Effector memory CD8-positive, alpha-beta T cell (primary cell): ENCODE data around the gene SFMBT2.

ENCODE experiments used
- ATAC-seq: fragments of 150-1000 bp; cut with Tn5 transposase; replicated peaks from 2 replicates; pipeline ENCODE4 v1.10.0; 2021; ENCODE audit warnings: mild to moderate bottlenecking, moderate library complexity
- DNase-seq, 3 experiments: peaks; one replicate each; pipeline ENCODE4 v3.0.0; 2021
- H3K27ac Mint-ChIP-seq, 2 donors: one replicate each; pipeline ENCODE4 v1.8.0; 2022; ENCODE audit warnings: mild to moderate bottlenecking in 2 of 2, mixed read lengths in 2 of 2, moderate library complexity in 2 of 2
- H3K27me3 Mint-ChIP-seq, 2 donors: one replicate each; pipeline ENCODE4 v1.8.0; 2022; ENCODE audit warnings: mixed read lengths in 2 of 2
- H3K36me3 Mint-ChIP-seq: one replicate; pipeline ENCODE4 v1.8.0; 2022; ENCODE audit warnings: mild to moderate bottlenecking, moderate library complexity, mixed read lengths; ENCODE audit not compliant: insufficient read depth
- H3K4me1 Mint-ChIP-seq, 2 donors: one replicate each; pipeline ENCODE4 v1.8.0; 2022; ENCODE audit warnings: low read depth in 2 of 2, mixed read lengths in 2 of 2
- H3K4me3 Mint-ChIP-seq, 2 donors: one replicate each; pipeline ENCODE4 v1.8.0; 2022; ENCODE audit warnings: mild to moderate bottlenecking in 2 of 2, mixed read lengths in 2 of 2, moderate library complexity in 2 of 2
- H3K9me3 Mint-ChIP-seq, 2 donors: one replicate each; pipeline ENCODE4 v1.8.0; 2022; ENCODE audit warnings: mixed read lengths in 2 of 2

Gene SFMBT2

DNA sequence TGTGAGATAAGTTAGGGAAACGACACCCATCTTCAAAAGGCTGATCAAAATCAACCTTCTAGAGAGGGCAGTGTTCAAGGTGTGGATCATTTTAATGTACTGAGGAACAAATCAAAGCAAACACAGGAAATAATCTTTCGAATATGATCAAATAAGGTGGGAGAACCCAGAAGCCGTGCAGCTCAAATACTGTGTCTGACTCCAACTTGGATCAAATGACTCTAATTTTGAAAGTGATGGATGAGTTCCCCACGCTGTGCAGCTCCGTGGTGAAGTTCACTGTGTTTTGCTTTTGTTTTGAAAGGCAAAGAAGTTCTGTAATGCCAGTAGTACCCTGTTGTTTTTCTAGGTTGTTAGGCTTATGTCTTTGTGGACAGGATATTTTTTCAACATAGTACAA is 250.9 kb downstream of the SFMBT2 start:
- H3K27me3 Mint-ChIP-seq: no peaks in the 10 kb centered on the region
- no peak for DNase-seq
- no peak for ATAC-seq
- peak overlapping the region; percentile 58 to 77 for H3K27ac Mint-ChIP-seq
- H3K9me3 Mint-ChIP-seq: no peaks in the 10 kb centered on the region
- H3K36me3 Mint-ChIP-seq: peaks cover 48% of the 10 kb centered on the region
- peaks cover 14 to 15% of the 10 kb centered on the region in 2 donors for H3K4me1 Mint-ChIP-seq
- H3K4me3 Mint-ChIP-seq: no peak overlapping the region

DNA sequence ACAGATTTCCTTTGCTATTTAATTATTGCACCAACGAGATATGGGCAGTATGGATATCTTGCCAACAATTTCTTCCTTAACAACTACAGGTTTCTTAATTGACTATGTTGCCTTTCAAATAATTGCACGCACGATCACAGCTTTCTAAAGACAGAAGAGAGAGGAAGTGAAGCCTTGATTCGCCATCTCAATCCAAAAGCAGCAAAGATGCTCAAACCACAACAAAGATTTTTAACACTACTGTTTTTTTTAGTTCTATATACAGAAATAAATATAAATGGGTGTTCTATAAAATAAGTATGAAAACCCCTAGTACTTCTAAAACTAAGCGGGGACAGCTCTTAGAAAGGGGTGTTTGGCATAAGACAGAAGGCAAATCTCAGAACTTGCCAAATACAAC is 251.3 kb downstream of the SFMBT2 start:
- ATAC-seq (peak; percentile 22), DNase-seq (no peak)
- Mint-ChIP-seq H3K27ac (peak overlapping the region; percentile 26 to 58), H3K27me3 (no peaks in the 10 kb centered on the region), H3K4me1 (peaks cover 14 to 15% of the 10 kb centered on the region in 2 donors), H3K36me3 (peaks cover 44% of the 10 kb centered on the region), H3K4me3 (no peak overlapping the region), H3K9me3 (no peaks in the 10 kb centered on the region)

DNA sequence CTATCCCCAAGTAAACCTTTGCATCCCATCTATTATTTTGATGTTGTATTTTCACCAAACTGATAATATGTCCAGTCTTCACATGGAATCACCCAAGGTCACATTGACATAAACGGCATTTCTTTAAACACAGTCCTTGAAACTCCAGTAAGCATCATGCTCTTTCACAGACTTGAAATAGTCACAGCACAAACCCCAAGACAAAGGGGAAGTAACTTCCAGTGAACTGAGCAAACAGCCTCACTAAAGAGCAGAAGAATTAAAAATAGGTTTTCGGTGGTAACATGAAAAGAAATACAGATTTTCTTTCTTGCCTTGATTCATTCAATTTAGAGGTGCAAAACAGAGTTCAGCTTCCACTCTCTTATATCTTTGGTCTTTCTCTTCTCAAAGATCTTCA is 253.7 kb downstream of the SFMBT2 start:
- no peak for ATAC-seq
- Mint-ChIP-seq H3K9me3 (no peaks in the 10 kb centered on the region), H3K36me3 (peaks cover 27% of the 10 kb centered on the region), H3K27me3 (no peaks in the 10 kb centered on the region), H3K4me1 (peaks cover 14 to 17% of the 10 kb centered on the region in 2 donors), H3K4me3 (no peak overlapping the region), H3K27ac (peak overlapping the region in 1 of 2 donors; percentile 17)
- DNase-seq: no peak

DNA sequence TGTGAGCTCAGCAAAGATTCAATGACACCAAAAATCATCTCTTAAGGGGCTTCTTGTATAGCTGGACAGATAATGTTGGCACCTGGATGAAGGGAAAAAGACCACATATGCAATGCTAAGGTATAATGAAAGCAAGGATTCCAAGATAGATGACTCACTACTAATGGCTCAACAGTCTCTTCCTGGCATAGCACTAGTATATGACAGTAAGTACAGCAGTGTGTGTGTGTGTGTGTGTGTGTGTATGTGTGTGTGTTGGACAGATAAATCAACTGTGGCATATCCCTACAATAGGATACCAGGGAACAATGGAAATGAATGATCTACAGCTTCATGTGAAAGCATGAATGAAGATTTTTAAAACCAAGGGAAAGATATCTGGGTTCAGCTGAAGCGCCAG is 257.1 kb downstream of the SFMBT2 start:
- H3K36me3 Mint-ChIP-seq: peaks cover 8% of the 10 kb centered on the region
- H3K4me1 Mint-ChIP-seq: peaks cover 3% of the 10 kb centered on the region in 2 donors
- no peak for DNase-seq
- ATAC-seq: no peak
- H3K27me3 Mint-ChIP-seq: no peaks in the 10 kb centered on the region
- no peak overlapping the region for H3K4me3 Mint-ChIP-seq
- H3K27ac Mint-ChIP-seq: peak overlapping the region in 1 of 2 donors; percentile 2
- no peaks in the 10 kb centered on the region for H3K9me3 Mint-ChIP-seq

DNA sequence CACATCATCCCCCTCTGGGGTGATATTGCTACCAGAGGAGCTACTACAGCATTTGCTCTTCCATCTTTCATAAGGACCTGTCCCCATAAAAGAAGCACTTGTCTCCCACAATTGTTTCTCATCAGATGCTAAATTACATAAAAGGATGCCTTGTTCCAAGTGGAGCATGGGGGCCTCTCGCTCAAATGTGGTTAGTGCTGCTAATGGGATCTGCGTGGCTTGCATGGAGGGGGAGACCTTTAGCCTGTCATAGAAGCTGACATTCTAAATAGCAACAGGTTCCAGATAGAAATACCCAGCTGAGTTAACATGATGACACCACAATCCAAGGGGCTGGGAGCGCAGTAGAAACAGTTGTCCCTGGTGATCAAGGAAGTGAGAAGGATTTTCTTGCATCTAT is 257.9 kb downstream of the SFMBT2 start:
- Mint-ChIP-seq H3K27ac (no peak overlapping the region), H3K9me3 (no peaks in the 10 kb centered on the region), H3K27me3 (peaks cover 0 to 6% of the 10 kb centered on the region in 2 donors), H3K4me1 (peaks cover 3% of the 10 kb centered on the region in 2 donors), H3K36me3 (peaks cover 3% of the 10 kb centered on the region), H3K4me3 (no peak overlapping the region)
- no peak for ATAC-seq
- no peak for DNase-seq

DNA sequence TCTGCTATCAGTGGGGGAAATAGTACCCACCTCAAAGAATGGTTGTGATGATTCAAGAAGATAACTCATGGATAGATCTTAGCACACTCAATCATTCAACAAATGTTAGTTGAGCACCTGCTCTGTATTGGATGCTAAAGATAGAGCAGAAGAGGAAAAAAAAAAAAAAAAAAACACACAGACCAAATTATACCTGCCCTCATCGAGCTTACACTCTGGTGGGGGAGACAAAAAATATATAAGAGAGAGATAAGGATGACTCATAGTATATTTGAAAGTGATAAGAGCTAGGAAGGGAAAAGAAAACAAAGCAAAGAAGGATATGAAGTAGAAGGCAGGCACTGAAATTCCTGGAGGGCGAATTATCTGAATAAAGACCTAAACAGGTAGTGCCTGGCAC is 258.5 kb downstream of the SFMBT2 start:
- H3K27ac Mint-ChIP-seq: no peak overlapping the region
- no peaks in the 10 kb centered on the region for H3K9me3 Mint-ChIP-seq
- H3K4me3 Mint-ChIP-seq: no peak overlapping the region
- DNase-seq (no peak), ATAC-seq (no peak)
- H3K4me1 Mint-ChIP-seq: peaks cover 2 to 3% of the 10 kb centered on the region in 2 donors
- no peaks in the 10 kb centered on the region for H3K36me3 Mint-ChIP-seq
- H3K27me3 Mint-ChIP-seq: peaks cover 0 to 7% of the 10 kb centered on the region in 2 donors

DNA sequence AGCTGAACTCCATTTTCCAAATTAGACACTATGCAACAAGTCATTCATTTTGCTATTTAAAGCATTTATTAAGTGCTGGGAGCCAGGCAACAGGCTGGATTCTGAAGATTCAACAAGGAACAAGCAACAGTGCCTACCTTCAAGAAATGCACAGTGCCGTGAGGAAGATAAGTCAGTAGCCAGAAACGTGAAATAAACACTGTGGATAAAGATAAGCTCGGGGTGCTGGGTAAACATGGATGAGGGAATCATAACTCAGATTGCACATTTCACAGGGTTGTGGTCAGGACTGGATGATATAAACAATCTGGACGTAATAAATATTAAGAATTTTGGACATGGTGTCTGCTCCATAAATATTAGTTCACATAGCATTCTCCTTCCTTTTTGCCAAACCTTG is 259.3 kb downstream of the SFMBT2 start:
- H3K4me1 Mint-ChIP-seq: peaks cover 0 to 3% of the 10 kb centered on the region in 2 donors
- H3K27me3 Mint-ChIP-seq: peaks cover 0 to 7% of the 10 kb centered on the region in 2 donors
- no peak overlapping the region for H3K4me3 Mint-ChIP-seq
- ATAC-seq (no peak), DNase-seq (no peak)
- no peaks in the 10 kb centered on the region for H3K36me3 Mint-ChIP-seq
- H3K27ac Mint-ChIP-seq: no peak overlapping the region
- no peaks in the 10 kb centered on the region for H3K9me3 Mint-ChIP-seq

DNA sequence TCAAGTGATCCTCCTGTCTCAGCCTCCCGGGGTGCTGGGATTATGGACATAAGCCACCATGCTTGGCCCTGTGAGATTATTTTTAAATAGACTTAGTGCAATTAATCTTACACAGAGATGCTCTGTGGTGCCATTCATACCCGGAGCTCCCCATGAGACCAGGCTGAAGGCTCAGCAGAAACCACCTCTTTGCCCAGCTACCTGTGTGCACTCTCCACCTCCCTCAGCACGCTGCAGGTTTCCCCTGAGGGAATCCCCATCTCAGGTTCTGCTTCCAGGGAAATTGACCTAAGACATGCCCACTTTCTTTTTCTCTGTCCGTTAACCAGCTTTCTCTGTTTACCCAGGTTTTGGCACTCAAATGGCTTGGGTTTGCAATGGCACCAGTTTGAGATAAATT is 260.5 kb downstream of the SFMBT2 start:
- Mint-ChIP-seq H3K4me1 (peaks cover 0 to 3% of the 10 kb centered on the region in 2 donors), H3K27me3 (peaks cover 0 to 7% of the 10 kb centered on the region in 2 donors), H3K27ac (no peak overlapping the region), H3K9me3 (no peaks in the 10 kb centered on the region), H3K36me3 (no peaks in the 10 kb centered on the region), H3K4me3 (no peak overlapping the region)
- no peak for ATAC-seq
- no peak for DNase-seq

DNA sequence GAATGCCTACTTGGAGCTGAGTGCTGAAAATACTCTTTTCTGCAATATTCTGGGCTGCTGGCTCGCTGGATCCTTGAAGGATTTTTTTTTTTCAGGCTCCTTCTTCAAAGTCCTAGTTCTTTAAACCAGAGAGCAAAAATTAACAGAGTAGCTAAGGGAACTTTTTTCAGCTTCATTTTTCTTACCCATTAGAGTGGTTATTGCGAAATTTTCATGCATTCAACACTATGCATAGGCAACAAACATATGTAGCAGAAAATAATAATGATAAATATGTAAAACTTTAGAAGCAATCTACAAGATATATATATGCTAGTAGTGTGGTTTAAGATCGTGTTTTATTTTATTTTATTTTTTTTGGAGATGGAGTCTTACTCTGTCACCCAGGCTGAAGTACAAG is 264.6 kb downstream of the SFMBT2 start:
- no peak for ATAC-seq
- no peak for DNase-seq
- Mint-ChIP-seq H3K27ac (no peak overlapping the region), H3K4me3 (no peak overlapping the region), H3K9me3 (no peaks in the 10 kb centered on the region), H3K4me1 (no peaks in the 10 kb centered on the region), H3K27me3 (peaks cover 9 to 18% of the 10 kb centered on the region in 2 donors), H3K36me3 (no peaks in the 10 kb centered on the region)

DNA sequence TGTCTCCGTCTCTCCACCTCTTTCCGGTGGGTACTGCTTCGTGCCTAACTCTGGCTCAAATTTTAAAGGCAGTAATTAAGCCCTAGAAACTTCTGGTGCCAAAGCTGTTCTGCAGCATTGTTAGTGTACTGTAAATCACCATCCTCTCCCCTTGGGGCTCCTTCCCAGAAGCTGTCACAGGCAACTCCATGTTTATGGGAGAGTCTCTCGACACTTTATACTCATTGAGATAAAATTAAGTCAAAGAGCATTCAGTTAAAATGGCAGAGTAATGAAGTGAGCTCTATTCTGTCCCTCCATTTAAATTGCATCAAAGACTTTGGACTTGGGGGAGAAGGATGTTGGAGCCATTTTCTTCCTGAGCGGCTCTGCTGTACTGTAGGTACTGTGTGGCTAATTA is 274.8 kb downstream of the SFMBT2 start:
- H3K36me3 Mint-ChIP-seq: no peaks in the 10 kb centered on the region
- peaks cover 25 to 50% of the 10 kb centered on the region in 2 donors for H3K27me3 Mint-ChIP-seq
- H3K4me3 Mint-ChIP-seq: no peak overlapping the region
- no peak for DNase-seq
- no peak overlapping the region for H3K27ac Mint-ChIP-seq
- ATAC-seq: no peak
- H3K9me3 Mint-ChIP-seq: no peaks in the 10 kb centered on the region
- H3K4me1 Mint-ChIP-seq: peaks cover 4 to 7% of the 10 kb centered on the region in 2 donors

DNA sequence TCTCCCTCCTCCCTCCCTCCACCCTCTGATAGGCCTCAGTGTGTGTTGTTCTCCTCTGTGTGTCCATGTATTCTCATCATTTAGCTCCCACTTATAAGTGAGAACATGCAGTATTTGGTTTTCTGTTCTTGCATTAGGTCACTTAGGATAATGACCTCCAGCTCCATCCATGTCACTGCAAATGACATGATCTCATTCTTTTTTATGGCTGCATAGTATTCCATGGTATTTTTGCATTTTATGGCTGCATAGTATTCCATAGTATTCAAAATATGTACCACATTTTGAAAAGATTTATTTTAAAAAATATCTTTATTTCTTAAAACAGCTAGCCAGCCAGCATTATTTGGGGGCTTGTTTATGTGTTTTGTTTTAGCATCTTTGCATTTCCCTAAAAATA is 275.6 kb downstream of the SFMBT2 start:
- no peak overlapping the region for H3K4me3 Mint-ChIP-seq
- peaks cover 25 to 53% of the 10 kb centered on the region in 2 donors for H3K27me3 Mint-ChIP-seq
- ATAC-seq: no peak
- H3K27ac Mint-ChIP-seq: no peak overlapping the region
- H3K36me3 Mint-ChIP-seq: no peaks in the 10 kb centered on the region
- H3K4me1 Mint-ChIP-seq: peaks cover 4 to 7% of the 10 kb centered on the region in 2 donors
- no peaks in the 10 kb centered on the region for H3K9me3 Mint-ChIP-seq
- no peak for DNase-seq

DNA sequence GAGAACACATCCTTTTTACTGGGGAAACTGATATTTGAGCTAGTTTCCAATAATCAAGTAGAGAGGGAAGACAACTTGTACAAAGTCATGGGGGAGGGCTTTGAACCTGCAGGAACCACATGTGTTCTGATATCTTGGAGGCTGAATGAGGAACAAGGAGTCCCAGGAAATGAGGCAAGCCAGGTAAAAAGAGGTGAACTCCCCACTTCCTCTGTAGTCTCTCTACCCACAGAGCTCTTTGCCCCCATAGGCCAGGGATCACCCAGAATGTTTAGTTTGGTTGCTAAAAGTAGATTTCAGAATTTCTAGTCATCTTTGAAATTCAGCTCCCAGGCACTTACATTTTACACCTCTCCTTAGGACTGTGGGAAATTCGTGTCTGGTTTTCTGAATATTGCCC is 276.4 kb downstream of the SFMBT2 start:
- Mint-ChIP-seq H3K27me3 (peaks cover 25 to 53% of the 10 kb centered on the region in 2 donors), H3K4me3 (no peak overlapping the region), H3K36me3 (no peaks in the 10 kb centered on the region), H3K4me1 (peaks cover 4 to 7% of the 10 kb centered on the region in 2 donors), H3K9me3 (no peaks in the 10 kb centered on the region), H3K27ac (no peak overlapping the region)
- no peak for DNase-seq
- no peak for ATAC-seq

DNA sequence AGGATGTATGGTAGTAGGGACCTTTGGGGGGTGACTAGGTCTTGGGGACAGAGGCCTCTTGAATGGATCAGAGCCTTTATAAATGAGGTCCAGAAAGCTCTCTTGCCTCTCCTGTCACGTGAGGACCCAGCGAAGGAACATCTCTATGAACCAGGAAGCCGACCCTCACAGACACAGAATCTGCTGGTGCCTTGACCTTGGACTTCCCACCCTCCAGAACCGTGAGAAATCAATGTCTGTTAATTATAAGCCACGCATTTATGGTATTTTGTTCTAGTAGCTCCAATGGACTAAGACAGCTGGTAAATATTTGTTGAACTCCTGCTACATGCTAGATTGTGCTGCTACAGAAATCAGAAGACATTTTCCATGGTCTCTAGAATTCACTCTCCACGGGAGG is 276.9 kb downstream of the SFMBT2 start:
- Mint-ChIP-seq H3K36me3 (no peaks in the 10 kb centered on the region), H3K27ac (no peak overlapping the region), H3K4me3 (no peak overlapping the region), H3K4me1 (peaks cover 4 to 7% of the 10 kb centered on the region in 2 donors), H3K9me3 (no peaks in the 10 kb centered on the region), H3K27me3 (peaks cover 25 to 53% of the 10 kb centered on the region in 2 donors)
- DNase-seq (no peak), ATAC-seq (no peak)

DNA sequence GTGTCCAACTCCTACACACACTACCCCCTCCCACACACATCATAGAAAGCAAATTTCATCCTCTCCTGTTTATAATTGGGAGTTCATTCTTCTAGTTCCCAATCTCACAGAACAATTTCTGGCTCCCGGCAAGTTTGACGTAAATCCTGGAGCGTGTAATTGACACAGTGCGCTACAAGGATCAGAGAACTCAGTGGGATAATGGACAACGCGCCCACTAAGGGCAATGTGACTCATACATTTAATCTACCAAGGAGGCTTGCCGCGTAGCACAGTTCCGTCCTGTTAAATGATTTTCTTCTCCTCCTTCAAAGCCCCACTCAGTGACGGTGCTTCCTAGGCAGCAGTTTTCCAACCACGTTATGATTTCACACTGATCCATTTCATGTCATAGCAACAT is 277.6 kb downstream of the SFMBT2 start:
- no peaks in the 10 kb centered on the region for H3K36me3 Mint-ChIP-seq
- peaks cover 25 to 53% of the 10 kb centered on the region in 2 donors for H3K27me3 Mint-ChIP-seq
- peaks cover 4 to 7% of the 10 kb centered on the region in 2 donors for H3K4me1 Mint-ChIP-seq

More for the DNA sequence above, 277.6 kb downstream of the SFMBT2 start:
- ATAC-seq (no peak), DNase-seq (no peak)
- H3K9me3 Mint-ChIP-seq: no peaks in the 10 kb centered on the region
- H3K4me3 Mint-ChIP-seq: no peak overlapping the region
- H3K27ac Mint-ChIP-seq: no peak overlapping the region
